IPS-18c (cell line): Measurements from ENCODE around the gene GBE1.

Experiments
- H3K4me3 ChIP-seq: 2 replicates; pipeline ENCODE4 v1.7.0; 2013; ENCODE audit warnings: low read depth, mild to moderate bottlenecking, low read length, moderate library complexity; ENCODE audit not compliant: insufficient read depth
- H3K9me3 ChIP-seq: one replicate; pipeline ENCODE4 v1.6.1; 2013; ENCODE audit warnings: mild to moderate bottlenecking, low read length, moderate library complexity; ENCODE audit not compliant: control insufficient read depth, insufficient read depth

Gene GBE1

DNA sequence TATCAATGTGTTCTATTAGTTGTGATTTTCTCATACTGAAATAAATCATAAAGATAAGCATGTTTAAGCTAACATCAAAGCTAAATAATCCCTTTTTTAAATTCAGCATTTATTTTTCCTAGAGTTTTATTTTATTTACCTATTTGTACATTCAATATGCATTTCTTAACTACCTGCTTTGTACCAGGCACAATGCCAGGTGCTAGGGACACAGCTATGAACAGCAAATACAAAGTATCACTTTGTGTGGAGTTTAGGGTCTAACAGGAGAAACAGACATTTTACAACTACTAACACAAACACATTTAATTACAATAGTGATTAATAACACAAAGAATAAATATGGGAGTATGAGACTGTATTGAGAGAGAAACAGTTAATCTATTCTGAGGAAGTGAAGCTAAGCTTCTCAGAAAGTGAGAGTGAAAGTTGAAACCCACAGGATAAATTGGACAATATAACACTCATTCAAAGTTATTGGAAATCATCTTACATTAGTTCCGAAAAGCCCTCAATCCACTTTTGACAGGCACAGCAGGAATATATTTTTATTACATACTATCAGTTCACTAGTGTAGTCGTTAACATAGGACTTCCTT is 159.6 kb downstream of the GBE1 start:
- Histone ChIP-seq H3K9me3 (no peaks in the 10 kb centered on the region), H3K4me3 (no peak overlapping the region)

DNA sequence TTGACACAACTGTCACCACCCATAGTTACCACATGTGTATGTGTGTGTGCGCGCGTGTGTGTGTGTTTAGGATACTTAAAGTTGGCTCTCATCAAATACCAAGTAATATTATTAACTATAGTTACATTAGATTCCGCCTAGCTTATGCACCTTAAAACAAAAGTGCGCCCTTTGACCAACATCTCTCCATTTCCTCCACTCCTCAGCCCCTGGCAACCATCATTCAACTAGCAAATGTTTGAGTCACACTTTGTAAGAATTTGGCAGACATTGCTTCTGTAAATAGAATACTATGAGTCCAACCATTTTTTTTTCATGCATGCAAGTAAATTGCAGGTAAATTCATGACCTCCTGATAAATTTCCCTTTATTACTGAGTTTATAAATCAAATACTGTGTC is 169.3 kb downstream of the GBE1 start:
- Histone ChIP-seq H3K4me3 (no peak overlapping the region), H3K9me3 (no peaks in the 10 kb centered on the region)

DNA sequence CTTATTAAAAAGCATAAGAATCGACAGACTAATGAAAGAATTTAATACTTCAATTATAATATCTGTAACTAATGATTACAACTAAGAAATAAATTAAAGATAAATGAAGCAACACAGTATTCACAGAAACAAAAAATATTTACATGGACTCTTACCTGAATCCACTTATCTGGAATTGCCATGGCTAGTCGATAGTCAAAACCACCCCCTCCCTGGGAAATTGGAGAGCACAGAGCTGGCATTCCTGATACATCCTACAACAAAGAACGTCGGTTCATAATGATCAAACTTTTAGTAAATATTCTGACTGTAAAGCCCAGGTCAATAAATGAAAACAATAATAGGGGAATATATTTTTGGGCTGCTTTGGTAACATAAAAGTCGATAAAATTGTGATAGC is 175.5 kb downstream of the GBE1 start:
- no peak overlapping the region for H3K4me3 ChIP-seq
- H3K9me3 ChIP-seq, result no peaks in the 10 kb centered on the region

DNA sequence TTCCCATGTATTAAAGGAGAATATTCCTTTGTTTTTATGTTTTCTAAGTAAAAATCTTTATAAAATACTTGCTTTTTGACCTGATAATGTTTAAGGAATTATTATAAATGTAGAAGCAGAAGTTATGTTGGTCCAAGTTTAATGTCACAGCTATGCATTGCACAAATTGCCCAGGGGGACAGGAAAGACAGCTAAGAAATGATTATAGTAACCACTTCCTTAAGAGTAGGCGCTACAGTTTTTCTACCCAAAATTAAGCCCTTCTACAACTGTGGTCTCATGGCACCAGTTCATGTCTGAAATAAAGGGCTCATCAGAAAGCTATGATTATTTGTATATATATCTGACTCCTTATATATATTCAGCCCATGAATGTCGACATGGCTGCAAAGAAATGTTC is 176.4 kb downstream of the GBE1 start:
- Histone ChIP-seq H3K9me3 (no peaks in the 10 kb centered on the region), H3K4me3 (no peak overlapping the region)

DNA sequence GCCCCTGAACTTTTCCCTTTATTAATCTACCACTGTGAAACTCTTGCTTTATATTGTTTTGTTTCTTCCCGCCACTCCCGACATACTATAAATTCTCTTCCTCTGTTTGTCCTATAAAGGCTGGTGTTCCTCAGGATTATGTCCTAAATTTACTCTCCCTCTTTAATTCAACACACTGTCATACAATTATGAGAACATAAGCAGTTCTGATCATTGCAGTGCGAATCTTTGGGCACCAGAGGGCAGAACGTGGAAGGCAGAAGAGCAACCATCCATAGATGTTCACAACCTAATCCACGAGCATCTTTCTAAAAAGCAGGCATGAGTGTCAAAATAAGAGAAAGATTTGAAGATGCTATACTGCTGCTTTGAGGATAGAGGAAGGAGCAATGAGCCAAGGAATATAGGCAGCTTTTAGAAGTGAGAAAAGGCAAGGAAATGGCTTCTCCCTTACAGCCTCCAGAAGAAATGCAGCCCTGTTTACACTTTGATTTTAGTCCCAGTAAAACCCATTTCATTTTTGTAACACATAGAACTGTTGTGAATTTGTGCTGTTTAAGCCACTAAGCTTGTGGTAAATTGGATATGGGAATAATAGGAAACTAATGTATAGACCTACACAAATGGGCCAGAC is 179.4 kb downstream of the GBE1 start:
- H3K4me3 ChIP-seq, result no peak overlapping the region
- H3K9me3 ChIP-seq, result no peaks in the 10 kb centered on the region

DNA sequence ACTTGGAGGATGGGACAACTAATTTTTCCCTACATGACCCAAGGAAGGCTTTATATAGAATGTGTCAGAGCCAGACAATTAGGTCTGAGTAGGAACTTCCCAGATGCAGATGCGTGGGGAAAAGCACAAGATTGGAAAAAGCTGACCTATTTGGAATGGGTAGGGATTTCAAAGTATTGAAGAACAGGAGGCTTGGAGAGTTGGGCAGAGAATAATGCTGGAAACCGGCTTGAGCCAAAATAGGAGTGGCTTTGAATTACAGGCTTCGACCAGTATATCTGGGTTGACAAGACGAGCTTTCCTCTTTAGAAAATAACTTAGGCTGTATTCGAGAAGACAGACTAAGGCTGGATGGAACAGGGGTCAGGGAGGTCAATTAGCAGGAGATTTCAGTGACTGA is 181.1 kb downstream of the GBE1 start:
- Histone ChIP-seq H3K4me3 (no peak overlapping the region), H3K9me3 (no peaks in the 10 kb centered on the region)

DNA sequence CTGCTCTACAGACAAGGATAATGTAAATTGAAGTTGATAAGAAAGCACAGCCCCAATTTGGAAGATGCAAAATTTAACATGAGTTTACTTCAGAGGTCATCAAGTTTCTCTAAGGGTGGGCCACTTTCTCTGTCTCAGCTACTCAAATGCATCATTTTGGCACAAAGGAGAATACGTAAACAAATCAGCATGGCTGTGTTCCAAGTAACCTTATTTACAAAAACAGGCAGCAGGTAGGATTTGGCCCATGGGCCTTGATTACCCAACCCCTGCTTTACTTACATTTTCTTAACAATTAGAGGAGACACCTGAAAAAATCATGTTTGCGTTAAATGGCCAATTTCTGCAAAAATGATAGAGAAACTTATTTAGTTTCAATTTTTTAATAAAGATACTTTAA is 181.7 kb downstream of the GBE1 start:
- Histone ChIP-seq H3K9me3 (no peaks in the 10 kb centered on the region), H3K4me3 (no peak overlapping the region)

DNA sequence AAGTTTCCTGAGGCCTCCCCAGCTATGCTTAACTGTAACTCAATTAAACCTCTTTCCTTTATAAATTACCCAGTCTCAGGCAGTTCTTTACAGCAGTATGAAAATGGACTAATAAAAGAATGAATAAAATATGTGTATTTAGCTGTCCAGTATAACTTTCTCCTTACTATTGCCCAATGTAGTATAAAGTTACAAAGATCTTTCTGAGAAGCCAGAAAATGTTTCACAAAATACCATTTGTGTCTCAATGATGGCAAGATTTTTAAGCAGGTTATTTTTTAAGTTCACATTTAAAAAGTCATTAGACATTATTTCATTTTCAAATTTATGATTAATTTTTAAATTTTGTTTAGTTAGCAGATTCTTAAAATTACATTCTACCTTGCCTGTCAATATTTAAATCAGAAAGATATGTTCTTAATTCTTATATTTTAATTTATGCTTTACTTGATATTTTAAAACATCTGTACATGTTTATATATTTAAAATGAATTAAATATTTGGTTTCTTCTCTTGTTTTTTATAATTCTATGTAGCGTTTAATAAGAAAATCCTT is 189.2 kb downstream of the GBE1 start:
- Histone ChIP-seq H3K4me3 (no peak overlapping the region), H3K9me3 (no peaks in the 10 kb centered on the region)

DNA sequence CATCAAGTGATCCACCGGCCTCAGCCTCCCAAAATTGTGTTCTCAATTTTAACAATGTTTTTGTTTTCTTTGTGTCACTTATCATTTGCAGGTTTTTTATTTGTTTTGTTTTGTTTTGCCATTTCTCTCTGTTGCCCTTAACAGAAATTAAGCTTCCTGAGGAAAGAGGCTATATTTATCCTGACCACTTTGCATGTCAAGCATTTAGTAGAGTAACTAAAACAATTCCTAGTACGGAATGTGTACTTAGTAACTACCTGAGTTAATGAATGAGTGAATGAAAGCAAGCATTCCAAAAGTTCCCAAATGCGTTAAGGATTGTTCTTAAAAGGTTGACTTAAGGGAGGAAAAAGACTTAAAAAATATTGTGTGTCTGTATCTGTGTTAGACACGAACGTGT is 193.1 kb downstream of the GBE1 start:
- Histone ChIP-seq H3K9me3 (peaks cover 2% of the 10 kb centered on the region), H3K4me3 (no peak overlapping the region)

DNA sequence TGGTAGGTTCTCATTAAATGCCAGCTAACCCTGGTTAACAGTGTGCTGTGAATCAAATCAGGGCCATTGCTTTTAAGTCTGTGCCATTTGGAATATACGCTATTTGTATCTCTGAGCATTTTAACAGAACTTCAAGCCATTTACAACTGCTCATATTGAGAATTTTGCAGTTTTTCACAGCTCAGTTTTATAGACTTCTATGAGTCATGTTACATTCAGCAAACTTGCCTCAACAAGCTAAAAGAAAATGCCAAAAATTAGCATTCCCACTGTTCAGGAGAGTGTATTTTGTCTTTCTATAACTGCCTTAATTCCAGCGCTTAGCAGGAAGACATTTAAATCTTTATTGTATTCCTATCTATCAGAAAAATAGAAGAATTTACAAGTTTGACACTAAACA is 196.4 kb downstream of the GBE1 start:
- H3K4me3 ChIP-seq, result no peak overlapping the region
- H3K9me3 ChIP-seq, result peaks cover 2% of the 10 kb centered on the region

DNA sequence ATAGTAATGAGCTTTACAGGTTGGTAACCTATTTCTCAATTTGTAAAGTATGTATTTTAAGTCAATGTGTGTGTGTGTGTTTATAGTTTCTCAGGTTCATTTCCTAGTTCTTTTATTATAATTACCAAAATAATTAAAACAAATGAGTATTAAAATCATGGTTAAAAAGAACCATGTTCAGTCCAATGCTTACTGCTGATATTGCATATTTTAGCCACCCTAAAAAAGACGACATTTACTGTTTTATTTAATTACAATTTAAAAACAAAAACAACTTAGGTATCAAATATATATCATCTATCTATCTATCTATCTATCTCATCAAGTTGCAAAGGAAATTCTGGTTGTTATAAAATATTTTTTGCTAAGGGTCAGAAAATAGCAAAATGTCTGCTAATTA is 203.3 kb downstream of the GBE1 start:
- no peaks in the 10 kb centered on the region for H3K9me3 ChIP-seq

DNA sequence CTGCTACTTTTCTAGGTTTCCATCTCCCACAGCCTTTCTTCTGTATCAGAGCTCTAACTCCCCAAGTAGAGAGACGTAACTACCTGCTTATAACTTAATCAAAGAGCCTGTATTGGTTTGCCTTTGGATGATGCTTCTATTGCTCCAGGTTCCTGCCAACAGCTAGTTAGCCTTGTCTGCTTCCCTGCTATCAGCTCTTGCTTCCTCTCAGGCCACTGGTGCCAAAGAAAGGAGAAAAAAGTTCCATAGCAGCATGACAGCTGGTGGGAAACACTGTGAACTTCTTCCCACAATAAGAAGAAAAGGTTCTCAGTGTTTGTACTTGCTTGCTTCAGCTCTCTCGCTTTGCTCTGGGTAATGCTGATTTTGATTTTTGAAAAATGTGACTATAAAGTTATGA is 206.6 kb downstream of the GBE1 start:
- Histone ChIP-seq H3K9me3 (no peaks in the 10 kb centered on the region), H3K4me3 (no peak overlapping the region)

More for the DNA sequence above, 203.3 kb downstream of the GBE1 start:
- H3K4me3 ChIP-seq, result no peak overlapping the region

DNA sequence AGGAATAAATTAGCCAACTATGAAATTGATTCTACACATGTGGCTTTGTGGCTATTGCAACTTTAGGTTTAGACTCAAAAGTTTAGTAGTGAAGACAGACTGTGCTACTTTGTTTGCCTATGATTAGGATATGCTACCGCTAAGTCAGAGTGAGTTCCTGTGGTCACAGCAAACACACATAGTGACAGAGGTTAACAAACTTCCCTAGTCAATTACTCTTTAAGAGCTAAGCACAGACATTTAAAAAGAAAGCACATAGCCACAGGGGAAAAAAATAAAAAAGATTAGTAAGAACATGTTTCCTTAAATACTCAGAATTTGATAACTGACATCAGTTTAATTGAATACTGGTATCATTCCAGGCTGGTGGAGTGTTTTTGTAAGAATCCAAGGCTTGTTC is 207.1 kb downstream of the GBE1 start:
- Histone ChIP-seq H3K9me3 (peaks cover under 1% of the 10 kb centered on the region), H3K4me3 (no peak overlapping the region)

DNA sequence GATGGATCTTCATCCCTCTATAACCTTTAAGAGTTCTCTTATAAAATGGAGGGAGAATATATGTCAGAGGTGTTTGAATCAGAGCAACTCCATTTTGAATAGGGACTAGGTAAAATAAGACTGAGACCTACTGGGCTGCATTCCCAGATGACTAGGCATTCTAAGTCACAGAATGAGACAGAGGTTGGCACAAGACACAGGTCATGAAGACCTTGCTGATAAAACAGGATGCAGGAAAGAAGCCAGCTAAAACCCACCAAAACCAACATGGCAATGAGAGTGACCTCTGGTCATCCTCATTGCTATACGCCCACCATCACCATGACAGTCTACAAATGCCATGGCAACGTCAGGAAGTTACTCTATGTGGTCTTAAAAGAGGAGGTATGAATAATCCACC is 211.0 kb downstream of the GBE1 start:
- H3K9me3 ChIP-seq, result peaks cover 7% of the 10 kb centered on the region
- no peak overlapping the region for H3K4me3 ChIP-seq

DNA sequence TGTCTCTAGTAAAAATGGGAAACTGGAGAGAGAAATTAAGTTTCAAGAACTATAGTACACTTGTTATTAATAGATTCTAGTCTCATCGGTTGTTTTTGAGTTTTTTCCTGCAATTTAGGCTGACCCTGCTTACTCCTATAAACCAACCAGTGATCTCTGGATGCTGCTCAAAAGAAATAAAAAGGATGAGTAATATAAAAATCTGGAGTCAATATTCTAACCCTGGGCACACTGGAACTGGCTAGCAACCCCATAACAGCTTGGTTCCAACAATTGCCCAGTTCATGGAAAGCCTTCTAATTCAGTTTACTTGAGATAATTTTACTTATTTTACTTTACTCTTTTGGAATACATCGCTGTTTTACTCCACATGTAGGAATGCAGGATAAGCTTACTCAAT is 211.6 kb downstream of the GBE1 start:
- Histone ChIP-seq H3K4me3 (no peak overlapping the region), H3K9me3 (peaks cover 7% of the 10 kb centered on the region)

DNA sequence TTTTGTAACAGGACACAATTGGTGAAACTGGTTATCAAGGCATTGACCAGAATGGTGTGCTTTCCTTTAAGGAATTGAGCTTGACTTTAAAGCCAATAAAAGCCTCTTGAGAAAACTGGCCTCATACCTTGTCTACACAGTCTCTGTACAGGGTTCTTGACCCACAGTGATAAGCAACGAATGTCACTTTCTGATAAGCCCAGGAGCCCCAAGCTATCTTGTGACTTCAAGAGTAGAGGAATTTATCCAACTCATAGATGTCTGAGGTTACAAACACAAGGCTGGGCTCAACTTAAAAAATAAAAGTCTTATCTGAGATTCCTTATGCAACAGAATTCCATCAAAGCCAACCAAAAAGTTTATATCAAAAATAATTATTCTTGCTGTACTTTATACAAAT is 212.1 kb downstream of the GBE1 start:
- Histone ChIP-seq H3K4me3 (no peak overlapping the region), H3K9me3 (peaks cover 7% of the 10 kb centered on the region)

DNA sequence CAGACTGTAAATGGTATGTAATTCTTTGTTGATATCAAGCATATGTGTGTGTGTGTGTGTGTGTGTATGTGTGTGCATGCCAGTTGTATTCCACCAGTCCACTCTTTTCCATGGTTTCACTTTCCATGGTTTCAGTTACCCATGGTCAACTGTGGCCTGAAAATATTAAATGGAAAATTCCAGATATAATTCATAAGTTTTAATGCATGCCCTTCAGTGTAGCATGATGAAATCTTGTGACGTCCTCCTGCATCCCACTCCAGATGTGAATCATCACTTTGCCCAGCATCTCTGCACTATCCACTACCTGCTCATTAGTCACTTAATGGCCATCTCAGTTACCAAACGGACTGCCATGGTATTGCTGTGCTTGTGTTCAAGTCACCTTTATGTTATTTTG is 215.9 kb downstream of the GBE1 start:
- H3K4me3 ChIP-seq, result no peak overlapping the region

DNA sequence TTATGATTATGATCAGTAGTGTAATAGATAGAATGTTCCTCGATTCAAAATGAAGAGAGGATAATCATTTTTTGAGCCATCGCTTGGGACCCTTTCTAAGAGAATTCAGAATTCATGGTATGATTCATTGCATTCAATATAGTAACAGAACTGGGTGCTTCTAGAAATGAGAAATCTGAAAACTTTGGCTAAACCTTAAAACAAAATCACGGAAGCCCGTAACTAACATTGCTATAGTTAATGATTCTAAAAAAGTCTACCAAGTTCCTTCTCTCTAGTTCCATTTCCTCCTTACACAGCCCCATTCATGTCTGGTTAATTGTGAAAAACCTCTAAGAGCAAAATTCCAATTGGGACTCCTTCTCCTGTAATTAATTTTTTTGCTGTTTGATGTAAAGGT is 217.1 kb downstream of the GBE1 start:
- peaks cover 7% of the 10 kb centered on the region for H3K9me3 ChIP-seq

More for the DNA sequence above, 215.9 kb downstream of the GBE1 start:
- peaks cover 7% of the 10 kb centered on the region for H3K9me3 ChIP-seq

DNA sequence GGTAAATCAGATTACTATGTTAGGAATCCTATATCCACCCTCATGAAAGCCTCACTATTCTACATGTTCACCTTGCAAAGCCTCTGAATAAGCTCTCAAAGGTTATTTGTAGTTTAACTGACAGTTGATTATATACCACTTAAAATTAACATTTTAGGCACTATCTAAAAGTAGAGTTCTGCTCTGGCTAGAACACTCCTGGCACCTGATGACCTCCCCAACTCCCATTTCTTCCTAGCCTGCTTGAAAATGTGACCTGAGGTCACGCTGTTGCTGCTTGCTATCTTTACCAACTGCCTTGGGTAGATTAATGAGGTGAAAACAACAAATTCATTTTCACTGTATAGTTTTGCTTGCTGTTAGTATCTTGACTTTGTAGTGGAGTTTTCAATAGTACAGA is 220.7 kb downstream of the GBE1 start:
- Histone ChIP-seq H3K4me3 (no peak overlapping the region), H3K9me3 (no peaks in the 10 kb centered on the region)

More for the DNA sequence above, 217.1 kb downstream of the GBE1 start:
- no peak overlapping the region for H3K4me3 ChIP-seq
